Trophoblast cell (in vitro differentiated cells and primary cell): Measurements from ENCODE around the gene PSMA7.

ENCODE experiments used
- DNase-seq, 2 donors: peaks; one replicate each; pipeline ENCODE4 v3.0.0-alpha.2; 2016
- H2AFZ ChIP-seq: 2 replicates; pipeline ENCODE4 v1.6.1; 2013; ENCODE audit warnings: low read length, moderate library complexity, mild to moderate bottlenecking; ENCODE audit not compliant: insufficient read depth, poor library complexity
- H2AK5ac ChIP-seq: 2 replicates; pipeline ENCODE4 v1.6.1; 2013; ENCODE audit warnings: mild to moderate bottlenecking, low read length
- H2BK120ac ChIP-seq: 2 replicates; pipeline ENCODE4 v1.6.1; 2013; ENCODE audit warnings: low read length, mild to moderate bottlenecking, moderate library complexity; ENCODE audit not compliant: insufficient read depth, poor library complexity
- H2BK12ac ChIP-seq: 2 replicates; pipeline ENCODE4 v1.6.1; 2013; ENCODE audit warnings: mild to moderate bottlenecking, low read length, moderate library complexity
- H2BK5ac ChIP-seq: 2 replicates; pipeline ENCODE4 v1.6.1; 2013; ENCODE audit warnings: low read length, low read depth, moderate library complexity, mild to moderate bottlenecking; ENCODE audit not compliant: poor library complexity
- H3K14ac ChIP-seq: 2 replicates; pipeline ENCODE4 v1.6.1; 2013; ENCODE audit warnings: mild to moderate bottlenecking, low read length
- H3K18ac ChIP-seq: 2 replicates; pipeline ENCODE4 v1.6.1; 2013; ENCODE audit warnings: mild to moderate bottlenecking, low read length
- H3K23ac ChIP-seq: 2 replicates; pipeline ENCODE4 v1.6.1; 2013; ENCODE audit warnings: low read length
- H3K27ac ChIP-seq: 2 replicates; pipeline ENCODE4 v1.5.1; 2013; ENCODE audit warnings: low read depth, mild to moderate bottlenecking, inconsistent platforms, low read length, moderate library complexity
- H3K27me3 ChIP-seq: 2 replicates; pipeline ENCODE4 v1.6.1; 2013; ENCODE audit warnings: inconsistent platforms, mild to moderate bottlenecking, low read length, moderate library complexity; ENCODE audit not compliant: insufficient read depth
- H3K36me3 ChIP-seq, 2 experiments: 1 replicate in 1 of 2; 2 replicates in 1 of 2; pipeline ENCODE4 v1.6.1; 2013; ENCODE audit warnings: low read length in 2 of 2, mild to moderate bottlenecking in 2 of 2, moderate library complexity in 1 of 2; ENCODE audit not compliant: insufficient read depth in 2 of 2, control insufficient read depth in 1 of 2
- H3K4ac ChIP-seq: 2 replicates; pipeline ENCODE4 v1.6.1; 2013; ENCODE audit warnings: low read depth, mild to moderate bottlenecking, low read length, moderate library complexity
- H3K4me1 ChIP-seq, 2 experiments: 1 replicate in 1 of 2; 2 replicates in 1 of 2; pipeline ENCODE4 v1.6.1; 2013; ENCODE audit warnings: low read length in 2 of 2, mild to moderate bottlenecking in 2 of 2, moderate library complexity in 1 of 2; ENCODE audit not compliant: insufficient read depth in 2 of 2, control insufficient read depth in 1 of 2
- H3K4me2 ChIP-seq: 2 replicates; pipeline ENCODE4 v1.6.1; 2013; ENCODE audit warnings: inconsistent platforms, mild to moderate bottlenecking, low read length, moderate library complexity
- H3K4me3 ChIP-seq: 2 replicates; pipeline ENCODE4 v1.5.1; 2013; ENCODE audit warnings: mild to moderate bottlenecking, low read depth, low read length, inconsistent platforms
- H3K79me1 ChIP-seq: one replicate; pipeline ENCODE4 v1.6.1; 2013; ENCODE audit warnings: low read length
- H3K79me2 ChIP-seq: 2 replicates; pipeline ENCODE4 v1.6.1; 2013; ENCODE audit warnings: low read length, mild to moderate bottlenecking; ENCODE audit not compliant: control insufficient read depth, insufficient read depth, poor library complexity
- H3K9ac ChIP-seq: 2 replicates; pipeline ENCODE4 v1.6.1; 2013; ENCODE audit warnings: mild to moderate bottlenecking, low read length
- H3K9me3 ChIP-seq: 2 replicates; pipeline ENCODE4 v1.6.1; 2013; ENCODE audit warnings: low read depth, mild to moderate bottlenecking, control low read depth, inconsistent platforms, low read length; ENCODE audit not compliant: insufficient read depth
- H4K12ac ChIP-seq: 2 replicates; pipeline ENCODE4 v1.6.1; 2013; ENCODE audit warnings: low read depth, mild to moderate bottlenecking, low read length, moderate library complexity
- H4K8ac ChIP-seq: 2 replicates; pipeline ENCODE4 v1.6.1; 2013; ENCODE audit warnings: low read depth, mild to moderate bottlenecking, low read length, moderate library complexity
- H4K91ac ChIP-seq: one replicate; pipeline ENCODE4 v1.6.1; 2013; ENCODE audit warnings: low read depth, mild to moderate bottlenecking, low read length, moderate library complexity
- WGBS: extraction: QIAGEN DNeasy Blood & Tissue Kit; methylation state at CpG from one replicate; pipeline ENCODE4 v1.1.7; 2013; ENCODE audit warnings: missing lambda C conversion rate; ENCODE audit not compliant: insufficient read length, insufficient coverage; ENCODE audit errors: extremely low coverage; 5-methylcytosine and 5-hydroxymethylcytosine counted together

The PSMA7 gene

DNA sequence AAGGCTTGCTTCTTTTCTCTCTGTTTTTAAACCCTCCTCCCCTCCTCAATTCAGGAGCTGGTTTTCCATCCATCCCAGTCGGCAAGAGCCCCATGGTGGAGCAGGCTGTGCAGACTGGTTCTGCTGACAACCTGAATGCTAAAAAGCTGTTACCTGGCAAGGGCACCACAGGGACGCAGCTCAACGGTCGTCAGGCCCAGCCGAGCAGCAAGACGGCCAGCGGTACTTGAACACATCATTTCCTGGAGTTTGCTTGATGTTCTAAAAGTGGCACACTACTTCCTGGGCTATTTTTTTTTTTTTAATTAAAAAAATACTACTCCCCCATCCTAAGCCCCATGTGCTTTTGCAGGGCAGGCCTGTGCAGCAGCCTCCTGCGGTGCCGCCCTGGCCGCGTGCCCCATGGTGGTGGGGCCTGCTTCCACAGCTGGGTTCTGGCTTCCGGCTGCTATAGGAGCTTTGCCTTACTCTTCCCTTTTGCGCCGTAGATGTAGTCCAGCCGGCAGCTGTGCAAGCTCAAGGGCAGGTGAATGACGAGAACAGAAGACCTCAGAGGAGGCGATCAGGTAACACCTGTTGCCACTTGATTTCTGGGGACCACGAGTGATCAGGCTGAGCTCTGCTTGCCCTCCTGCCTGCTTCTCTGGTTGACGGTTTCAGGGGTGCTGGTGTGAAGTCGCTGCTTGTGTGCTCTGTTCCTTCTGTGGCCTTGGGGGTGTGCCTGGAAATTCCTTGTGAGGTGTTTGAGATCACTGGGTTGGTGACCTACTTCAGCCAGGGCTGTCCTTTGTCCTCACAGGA lies 13.3 kb downstream of the PSMA7 start:
- H3K27me3 ChIP-seq: no peaks in the 10 kb centered on the region
- no peak overlapping the region for H3K23ac ChIP-seq
- WGBS: no CpG with 5 or more reads among the region's 20 CpGs
- H3K4ac ChIP-seq: no peak overlapping the region
- H3K79me1 ChIP-seq: no peaks in the 10 kb centered on the region
- no peak overlapping the region for H2BK5ac ChIP-seq
- no peak overlapping the region for H3K9ac ChIP-seq
- H3K14ac ChIP-seq: no peak overlapping the region
- no peak overlapping the region for H4K12ac ChIP-seq
- no peak overlapping the region for H2AK5ac ChIP-seq
- no peak overlapping the region for H3K4me3 ChIP-seq
- H3K18ac ChIP-seq: no peak overlapping the region
- no peak overlapping the region for H4K8ac ChIP-seq
- peaks cover 5% of the 10 kb centered on the region for H3K9me3 ChIP-seq
- no peak overlapping the region for H3K4me2 ChIP-seq
- H3K79me2 ChIP-seq: no peaks in the 10 kb centered on the region
- no peak overlapping the region for H4K91ac ChIP-seq
- peaks cover 85 to 86% of the 10 kb centered on the region in 2 experiments for H3K36me3 ChIP-seq
- peaks cover 7 to 14% of the 10 kb centered on the region in 2 experiments for H3K4me1 ChIP-seq
- no peak overlapping the region for H2BK120ac ChIP-seq
- H3K27ac ChIP-seq: no peak overlapping the region
- H2AFZ ChIP-seq: no peak overlapping the region
- no peak for DNase-seq
- H2BK12ac ChIP-seq: no peak overlapping the region

DNA sequence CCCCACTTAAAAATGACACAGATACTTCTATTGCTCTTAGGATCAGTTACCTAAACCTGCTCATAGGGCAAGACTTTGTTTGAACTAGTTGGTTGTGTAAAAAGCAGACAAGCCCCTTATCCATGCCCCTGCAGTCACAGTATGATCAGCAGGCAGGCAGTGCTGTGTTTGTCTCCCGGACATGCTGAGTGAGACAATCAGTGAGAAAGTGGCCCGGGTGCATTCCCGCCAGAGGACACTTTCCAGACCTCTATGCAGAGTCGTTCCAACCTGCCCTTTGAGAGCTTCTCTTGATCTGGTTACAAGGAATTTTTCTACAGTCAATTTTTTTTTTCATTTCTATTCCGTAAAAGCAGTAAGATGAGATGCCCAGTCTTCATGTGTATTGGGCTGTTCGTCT lies 14.7 kb downstream of the PSMA7 start:
- H3K27me3 ChIP-seq: no peaks in the 10 kb centered on the region
- H3K27ac ChIP-seq: peak overlapping the region; percentile 5
- no peak overlapping the region for H2BK120ac ChIP-seq
- no peak overlapping the region for H3K23ac ChIP-seq
- no peak overlapping the region for H3K9ac ChIP-seq
- H3K4me1 ChIP-seq: peaks cover 12 to 19% of the 10 kb centered on the region in 2 experiments
- no peak overlapping the region for H2AFZ ChIP-seq
- no peak for DNase-seq
- no peak overlapping the region for H2BK5ac ChIP-seq
- no peak overlapping the region for H3K4me2 ChIP-seq
- peaks cover 79 to 80% of the 10 kb centered on the region in 2 experiments for H3K36me3 ChIP-seq
- no peak overlapping the region for H3K4me3 ChIP-seq
- no peak overlapping the region for H3K18ac ChIP-seq
- WGBS: no CpG with 5 or more reads among the region's 6 CpGs
- no peak overlapping the region for H3K4ac ChIP-seq
- H3K14ac ChIP-seq: no peak overlapping the region
- peaks cover 5% of the 10 kb centered on the region for H3K9me3 ChIP-seq
- peaks cover 7% of the 10 kb centered on the region for H3K79me2 ChIP-seq
- no peak overlapping the region for H2AK5ac ChIP-seq
- no peaks in the 10 kb centered on the region for H3K79me1 ChIP-seq
- no peak overlapping the region for H2BK12ac ChIP-seq
- H4K8ac ChIP-seq: no peak overlapping the region
- no peak overlapping the region for H4K91ac ChIP-seq
- no peak overlapping the region for H4K12ac ChIP-seq

- Histone ChIP-seq H2BK5ac (no peak overlapping the region), H3K27ac (no peak overlapping the region), H2BK120ac (no peak overlapping the region), H3K4me3 (no peak overlapping the region), H2AFZ (no peak overlapping the region), H3K27me3 (no peaks in the 10 kb centered on the region), H3K79me2 (peaks cover 13% of the 10 kb centered on the region), H3K4me1 (peaks cover 16 to 23% of the 10 kb centered on the region in 2 experiments), H3K18ac (no peak overlapping the region), H3K23ac (peak overlapping the region; percentile 55), H4K12ac (no peak overlapping the region), H3K4ac (no peak overlapping the region), H3K9me3 (peaks cover 5% of the 10 kb centered on the region), H2AK5ac (no peak overlapping the region), H3K9ac (no peak overlapping the region), H3K36me3 (peaks cover 72 to 73% of the 10 kb centered on the region in 2 experiments), H3K4me2 (no peak overlapping the region), H4K91ac (no peak overlapping the region), H4K8ac (no peak overlapping the region), H2BK12ac (no peak overlapping the region), H3K79me1 (no peaks in the 10 kb centered on the region), H3K14ac (no peak overlapping the region)
- no peak for DNase-seq
- WGBS: no CpG with 5 or more reads among the region's 6 CpGs
Observed at GRCh38 chr20:62127799-62128198, 15.4 kb downstream of the PSMA7 start.

DNA sequence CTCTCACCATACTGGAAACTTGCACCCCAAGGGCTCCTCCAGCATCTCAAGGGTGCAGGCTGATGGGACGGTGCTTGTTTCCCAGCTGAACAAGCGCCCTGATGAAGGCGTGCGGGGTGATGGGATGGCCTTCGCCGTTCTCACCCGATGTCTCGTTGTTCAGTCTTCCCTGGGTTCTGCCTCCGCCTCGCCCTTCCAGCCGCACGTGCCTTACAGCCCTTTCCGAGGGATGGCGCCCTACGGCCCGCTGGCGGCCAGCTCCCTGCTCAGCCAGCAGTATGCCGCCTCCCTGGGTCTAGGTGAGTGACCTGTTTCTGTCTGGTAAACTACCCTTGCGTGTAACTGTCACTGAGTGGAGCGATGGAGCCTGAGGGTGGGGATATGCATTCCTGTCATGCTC lies 17.1 kb downstream of the PSMA7 start:
- no peak overlapping the region for H2BK12ac ChIP-seq

More for the DNA sequence above, 17.1 kb downstream of the PSMA7 start:
- H3K4me2 ChIP-seq: no peak overlapping the region
- no peak for DNase-seq
- H3K9me3 ChIP-seq: peaks cover 2% of the 10 kb centered on the region
- H3K18ac ChIP-seq: peak overlapping the region; percentile 32
- no peak overlapping the region for H2BK5ac ChIP-seq
- WGBS: no CpG with 5 or more reads among the region's 20 CpGs
- peaks cover 56 to 57% of the 10 kb centered on the region in 2 experiments for H3K36me3 ChIP-seq
- H3K23ac ChIP-seq: no peak overlapping the region
- H3K27ac ChIP-seq: no peak overlapping the region
- H2AK5ac ChIP-seq: no peak overlapping the region
- H3K4me3 ChIP-seq: no peak overlapping the region
- no peak overlapping the region for H2AFZ ChIP-seq
- H2BK120ac ChIP-seq: no peak overlapping the region
- H3K4me1 ChIP-seq: peaks cover 16 to 23% of the 10 kb centered on the region in 2 experiments
- no peak overlapping the region for H3K4ac ChIP-seq
- peaks cover 8% of the 10 kb centered on the region for H3K79me1 ChIP-seq
- peaks cover 15% of the 10 kb centered on the region for H3K79me2 ChIP-seq
- H4K91ac ChIP-seq: no peak overlapping the region
- no peaks in the 10 kb centered on the region for H3K27me3 ChIP-seq
- H4K12ac ChIP-seq: no peak overlapping the region
- H3K9ac ChIP-seq: no peak overlapping the region
- no peak overlapping the region for H4K8ac ChIP-seq
- no peak overlapping the region for H3K14ac ChIP-seq
